VCaP (cell line): ENCODE measurements around the gene VWA8.
"Not testable (repeated sequence)": the region's sequence is repeated elsewhere in the genome, so short reads cannot be mapped to it uniquely, and the experiment has no call there.

Source experiments
- H3K27ac ChIP-seq: fragments of 450-650 bp; 2 replicates; pipeline ENCODE4 v1.5.1; 2017
- TF ChIP-seq, protein P1 (sequence below): fragments of 450-650 bp; conservative IDR thresholded peaks from 2 replicates; pipeline ENCODE4 v1.5.1; 2017; ENCODE audit warnings: mild to moderate bottlenecking, moderate library complexity

Gene VWA8

DNA sequence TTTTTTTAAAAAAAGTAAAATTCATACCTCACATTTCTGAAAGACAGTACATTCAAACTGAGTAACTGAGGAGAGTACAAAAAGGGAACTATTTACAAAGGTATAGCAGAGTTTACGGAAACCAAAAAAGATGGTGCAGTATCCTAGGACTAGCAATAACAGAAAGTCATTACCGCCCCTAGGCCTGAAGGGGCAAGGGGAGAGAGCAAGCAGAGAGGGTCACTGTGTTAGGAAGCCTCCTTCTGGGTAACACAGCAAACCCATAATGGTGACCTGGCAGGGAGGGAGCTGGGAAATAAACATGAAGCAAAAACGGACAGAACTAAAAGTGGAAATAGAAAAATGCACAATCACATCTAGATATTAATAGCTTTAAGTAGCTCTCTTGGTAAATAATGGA is 8.2 kb downstream of the VWA8 start:
- peak overlapping the region; percentile 1; the same call in 1 of the 2 replicates for H3K27ac ChIP-seq
- TF ChIP-seq, protein P1, sequence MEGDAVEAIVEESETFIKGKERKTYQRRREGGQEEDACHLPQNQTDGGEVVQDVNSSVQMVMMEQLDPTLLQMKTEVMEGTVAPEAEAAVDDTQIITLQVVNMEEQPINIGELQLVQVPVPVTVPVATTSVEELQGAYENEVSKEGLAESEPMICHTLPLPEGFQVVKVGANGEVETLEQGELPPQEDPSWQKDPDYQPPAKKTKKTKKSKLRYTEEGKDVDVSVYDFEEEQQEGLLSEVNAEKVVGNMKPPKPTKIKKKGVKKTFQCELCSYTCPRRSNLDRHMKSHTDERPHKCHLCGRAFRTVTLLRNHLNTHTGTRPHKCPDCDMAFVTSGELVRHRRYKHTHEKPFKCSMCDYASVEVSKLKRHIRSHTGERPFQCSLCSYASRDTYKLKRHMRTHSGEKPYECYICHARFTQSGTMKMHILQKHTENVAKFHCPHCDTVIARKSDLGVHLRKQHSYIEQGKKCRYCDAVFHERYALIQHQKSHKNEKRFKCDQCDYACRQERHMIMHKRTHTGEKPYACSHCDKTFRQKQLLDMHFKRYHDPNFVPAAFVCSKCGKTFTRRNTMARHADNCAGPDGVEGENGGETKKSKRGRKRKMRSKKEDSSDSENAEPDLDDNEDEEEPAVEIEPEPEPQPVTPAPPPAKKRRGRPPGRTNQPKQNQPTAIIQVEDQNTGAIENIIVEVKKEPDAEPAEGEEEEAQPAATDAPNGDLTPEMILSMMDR: no peak

DNA sequence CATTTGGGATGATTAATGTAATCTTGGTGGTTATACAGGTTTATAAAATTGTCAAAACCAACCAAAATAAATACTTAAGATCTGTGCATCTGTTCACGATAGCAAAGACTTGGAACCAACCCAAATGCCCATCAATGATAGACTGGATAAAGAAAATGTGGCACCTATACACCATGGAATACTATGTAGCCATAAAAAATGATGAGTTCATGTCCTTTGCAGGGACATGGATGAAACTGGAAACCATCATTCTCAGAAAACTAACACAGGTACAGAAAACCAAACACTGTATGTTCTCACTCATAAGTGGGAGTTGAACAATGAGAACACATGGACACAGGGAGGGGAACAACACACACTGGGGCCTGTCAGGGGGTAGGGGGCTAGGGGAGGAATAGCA is 11.8 kb downstream of the VWA8 start:
- H3K27ac ChIP-seq: not testable (repeated sequence)

- TF ChIP-seq, protein P1: no peak
- no peak overlapping the region for H3K27ac ChIP-seq
These were observed 15.0 kb downstream of the VWA8 start for GRCh38 chr13:41945926-41946325.

DNA sequence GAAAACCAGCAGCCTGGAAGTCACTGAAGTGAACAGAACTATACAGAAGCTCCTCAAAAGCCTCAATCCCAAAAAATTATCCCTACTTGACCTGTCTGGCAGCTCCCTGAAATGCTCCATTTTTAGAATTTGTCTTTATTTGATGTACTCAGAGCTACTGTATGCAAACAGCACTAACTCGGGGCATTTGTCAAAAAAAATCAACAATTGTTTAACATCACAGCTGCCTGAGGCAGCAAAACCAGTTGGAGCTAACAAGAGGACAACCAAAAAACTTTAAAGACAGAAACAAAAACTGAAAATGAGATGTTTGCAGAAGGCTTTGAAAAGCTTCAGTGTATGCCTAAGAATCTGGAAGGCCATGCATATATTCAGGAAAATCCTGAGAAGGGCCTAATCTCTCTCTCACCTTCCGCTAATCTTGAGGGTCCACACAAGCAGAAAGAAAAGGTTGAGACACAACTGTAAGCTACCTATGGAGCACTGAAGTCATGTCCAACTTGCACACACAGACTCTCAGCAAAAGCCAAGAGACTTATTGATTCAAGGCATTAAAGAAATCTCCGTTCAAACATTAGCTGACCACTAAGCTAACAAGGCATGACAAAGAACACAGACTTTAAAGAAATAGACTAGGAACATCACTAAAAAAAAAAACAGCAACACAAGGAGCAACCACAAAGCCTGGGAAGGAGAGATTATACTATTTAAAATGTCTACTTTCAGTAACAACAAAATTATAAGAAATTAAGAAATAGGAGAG is 16.1 kb downstream of the VWA8 start:
- peak overlapping the region; percentile 57 for H3K27ac ChIP-seq
- TF ChIP-seq, protein P1: no peak

DNA sequence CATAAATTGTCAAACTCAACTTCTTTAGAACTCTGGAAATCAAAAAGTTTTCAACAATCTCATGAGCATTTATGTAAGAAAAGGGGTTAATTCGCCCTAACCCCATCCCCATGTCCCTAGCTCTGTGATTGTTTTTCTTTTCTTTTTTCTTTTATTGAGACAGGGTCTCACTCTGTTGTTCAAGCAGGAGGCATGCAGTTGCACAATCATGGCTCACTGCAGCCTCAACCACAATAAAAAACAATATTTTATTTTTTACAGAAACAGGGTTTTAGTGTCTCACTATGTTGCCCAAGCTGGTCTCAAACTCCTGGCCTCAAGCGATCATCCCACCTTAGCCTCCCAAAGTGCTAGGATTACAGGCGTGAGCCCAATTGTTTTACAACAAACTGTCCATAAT is 16.7 kb downstream of the VWA8 start:
- TF ChIP-seq, protein P1: no peak
- peak overlapping the region; percentile 57 for H3K27ac ChIP-seq

DNA sequence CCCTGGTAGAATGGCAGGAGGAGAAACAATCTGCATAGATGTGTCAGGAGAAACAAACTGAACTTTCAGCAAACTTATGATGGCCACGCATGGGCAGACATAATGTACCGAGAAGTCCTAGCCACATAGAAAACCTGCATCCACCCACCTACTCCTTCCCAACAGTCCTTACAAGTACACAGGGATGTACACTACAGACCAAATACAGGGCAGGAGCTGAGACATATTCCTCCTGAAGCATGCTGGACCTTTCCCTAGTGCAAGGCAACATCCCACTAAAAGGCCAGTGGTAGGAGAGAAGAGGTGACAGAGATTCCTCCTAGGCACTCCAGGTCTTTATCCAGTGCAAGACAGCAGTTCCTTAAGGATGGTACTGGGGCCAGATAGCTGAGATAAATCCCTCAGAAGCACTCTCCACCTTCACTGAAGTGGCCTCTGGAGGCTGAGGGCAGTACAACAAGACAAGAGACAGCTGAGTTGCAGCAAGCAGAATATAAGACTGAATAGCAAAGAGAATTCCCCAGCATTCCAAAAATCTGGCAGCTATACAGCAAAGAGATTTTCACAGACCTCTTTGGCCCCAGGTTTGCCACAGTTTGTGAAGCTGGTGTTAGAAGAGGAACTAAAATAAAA is 18.3 kb downstream of the VWA8 start:
- TF ChIP-seq, protein P1: peak; percentile 56
- H3K27ac ChIP-seq: no peak overlapping the region

DNA sequence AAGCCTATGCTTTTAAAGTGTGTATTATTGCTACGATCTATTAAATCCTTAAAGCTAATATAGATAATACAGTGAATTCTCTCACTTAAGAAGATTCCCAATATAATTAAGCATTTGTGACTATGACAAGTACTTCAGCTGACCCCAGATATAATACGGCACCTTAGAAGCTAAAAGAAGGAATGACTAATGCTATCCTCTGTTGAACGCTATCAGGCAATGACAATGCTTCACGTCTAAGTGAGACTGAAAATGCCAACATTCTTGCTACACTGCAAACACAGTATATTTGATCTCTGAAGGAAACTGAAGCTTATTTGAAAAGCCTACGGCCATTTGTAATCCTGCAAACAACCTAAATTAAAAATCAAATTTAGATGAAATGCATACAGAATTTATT is 19.7 kb downstream of the VWA8 start:
- H3K27ac ChIP-seq: no peak overlapping the region
- TF ChIP-seq, protein P1: no peak

DNA sequence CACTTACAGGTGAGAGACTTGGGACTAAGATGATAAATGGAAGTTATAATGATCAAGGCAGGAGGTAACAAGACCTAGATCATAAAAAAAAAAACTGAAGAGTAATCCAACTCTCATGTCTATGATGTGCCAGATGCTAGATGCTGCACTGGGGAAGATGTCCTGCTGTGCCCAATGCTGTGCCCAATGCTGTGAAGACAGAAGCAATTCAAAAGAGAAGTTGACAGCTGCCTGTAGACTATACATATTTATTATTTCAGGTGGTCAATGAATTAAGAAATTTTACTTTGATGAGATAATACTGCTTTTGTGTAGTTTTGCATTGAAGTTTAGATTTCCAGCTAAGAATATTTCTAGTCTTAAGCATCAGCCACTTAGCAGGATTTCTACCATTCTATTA is 21.5 kb downstream of the VWA8 start:
- H3K27ac ChIP-seq: no peak overlapping the region
- TF ChIP-seq, protein P1: no peak
